Measurements from ENCODE around the gene ENTPD3.

GRCh38 chr3:40363674-40364073 lies 23.3 kb upstream of the ENTPD3 start:
- TF ChIP-seq YY1 (IDR thresholded peaks at IDR 0.05; ENCODE audit: insufficient read depth, insufficient read length) (no peak), SUZ12 (IDR thresholded peaks at IDR 0.05; ENCODE audit: extremely low read depth, insufficient read depth, insufficient read length) (no peak)
